ENCODE measurements around the gene MRPL44. TPM values are rescaled to one million over a fixed set of nuclear protein-coding genes. Genes with fewer than 3 reads are reported as not detected.

The MRPL44 gene
- total RNA-seq, 1 donor: 33.6 TPM

- DNase-seq (ENCODE audit: low read depth): no peak
Observed at GRCh38 chr2:223969315-223969714, 12.1 kb downstream of the MRPL44 start.

GRCh38 chr2:223969856-223970255 is 12.6 kb downstream of the MRPL44 start:
- H3K4me3 ChIP-seq (ENCODE audit: low read depth, low read length): no peak overlapping the region
- peak; percentile 52 for DNase-seq (ENCODE audit: low read depth)
- TF ChIP-seq CTCF (IDR thresholded peaks at IDR 0.05; ENCODE audit: insufficient read depth, low read length): no peak

More at GRCh38 chr2:223969315-223969714, 12.1 kb downstream of the MRPL44 start:
- TF ChIP-seq CTCF (IDR thresholded peaks at IDR 0.05; ENCODE audit: insufficient read depth, low read length): no peak
- no peak overlapping the region for H3K4me3 ChIP-seq (ENCODE audit: low read depth, low read length)

- DNase-seq (ENCODE audit: low read depth): peak; percentile 85
- no peak overlapping the region for H3K4me3 ChIP-seq (ENCODE audit: low read depth, low read length)
- TF ChIP-seq CTCF (IDR thresholded peaks at IDR 0.05; ENCODE audit: insufficient read depth, low read length): peak; percentile 84
Observed at GRCh38 chr2:223970343-223971128, 13.3 kb downstream of the MRPL44 start.

GRCh38 chr2:223971731-223972130 is 14.5 kb downstream of the MRPL44 start:
- H3K4me3 ChIP-seq (ENCODE audit: low read depth, low read length): no peak overlapping the region
- no peak for DNase-seq (ENCODE audit: low read depth)
- no peak for TF ChIP-seq CTCF (IDR thresholded peaks at IDR 0.05; ENCODE audit: insufficient read depth, low read length)

- TF ChIP-seq CTCF (IDR thresholded peaks at IDR 0.05; ENCODE audit: insufficient read depth, low read length): no peak
- DNase-seq (ENCODE audit: low read depth): no peak
- H3K4me3 ChIP-seq (ENCODE audit: low read depth, low read length): no peak overlapping the region
Observed at GRCh38 chr2:223972656-223973102, 15.4 kb downstream of the MRPL44 start.

GRCh38 chr2:223973606-223974005 is 16.3 kb downstream of the MRPL44 start:
- no peak for TF ChIP-seq CTCF (IDR thresholded peaks at IDR 0.05; ENCODE audit: insufficient read depth, low read length)
- H3K4me3 ChIP-seq (ENCODE audit: low read depth, low read length): no peak overlapping the region
- DNase-seq (ENCODE audit: low read depth): no peak

Data from fibroblast of the aortic adventitia (primary cell).